HG02588 (cell line): ENCODE measurements around the gene IFT81.
"Not testable (repeated sequence)": the region's sequence is repeated elsewhere in the genome, so short reads cannot be mapped to it uniquely, and the experiment has no call there.

Experiments used
- ATAC-seq: cut with Tn5 transposase; IDR thresholded peaks from one replicate; pipeline ENCODE4 v1.9.1; 2021; ENCODE audit warnings: mild to moderate bottlenecking, moderate library complexity; ENCODE audit not compliant: unreplicated experiment

IFT81 gene

DNA sequence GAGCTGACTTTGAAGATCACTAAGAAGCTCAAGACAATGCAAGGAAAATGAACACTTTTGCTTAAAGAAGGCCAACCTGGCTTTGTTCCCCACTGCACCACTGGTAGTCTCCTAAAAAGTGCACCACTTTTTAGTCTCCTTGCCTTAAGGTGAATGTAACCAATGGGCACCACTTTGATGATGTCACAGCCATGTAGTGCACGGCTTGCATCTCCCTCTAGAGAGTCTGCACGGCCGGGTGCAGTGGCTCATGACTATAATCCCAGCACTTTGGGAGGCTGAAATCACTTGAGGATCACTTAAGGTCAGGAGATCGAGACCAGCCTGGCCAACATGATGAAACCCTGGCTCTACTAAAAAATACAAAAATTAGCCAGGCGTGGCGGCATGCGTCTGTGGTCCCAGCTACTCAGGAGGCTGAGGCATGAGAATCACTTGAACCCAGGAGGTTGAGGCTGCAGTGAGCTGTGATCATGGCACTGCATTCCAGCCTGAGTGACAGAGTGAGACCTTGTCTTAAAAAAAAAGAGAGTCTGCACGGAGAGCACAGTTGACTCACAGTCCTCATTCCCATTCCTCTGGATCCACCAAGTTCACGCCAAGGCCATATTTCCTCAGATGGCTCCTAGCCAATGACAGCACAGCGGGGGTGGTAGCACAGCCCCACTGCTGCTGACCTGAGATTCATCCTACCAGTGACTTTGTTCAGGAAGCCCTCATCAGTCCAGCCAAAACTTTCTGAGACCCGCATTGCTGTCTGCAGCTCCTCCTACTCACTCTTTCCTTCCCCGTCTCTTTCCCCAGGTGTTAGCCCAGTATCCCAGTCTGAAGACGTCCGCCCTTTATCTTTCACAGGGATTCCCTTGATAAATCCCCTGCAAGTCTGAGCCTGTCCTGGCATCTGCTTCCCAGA is 16.5 kb upstream of the IFT81 start:
- no peak for ATAC-seq

- no peak for ATAC-seq
These were observed 15.7 kb upstream of the IFT81 start for GRCh38 chr12:110108309-110109036.

- ATAC-seq: no peak
These were observed 14.9 kb upstream of the IFT81 start for GRCh38 chr12:110109037-110109836.

- no peak for ATAC-seq
These were observed 14.2 kb upstream of the IFT81 start for GRCh38 chr12:110109837-110110535.

DNA sequence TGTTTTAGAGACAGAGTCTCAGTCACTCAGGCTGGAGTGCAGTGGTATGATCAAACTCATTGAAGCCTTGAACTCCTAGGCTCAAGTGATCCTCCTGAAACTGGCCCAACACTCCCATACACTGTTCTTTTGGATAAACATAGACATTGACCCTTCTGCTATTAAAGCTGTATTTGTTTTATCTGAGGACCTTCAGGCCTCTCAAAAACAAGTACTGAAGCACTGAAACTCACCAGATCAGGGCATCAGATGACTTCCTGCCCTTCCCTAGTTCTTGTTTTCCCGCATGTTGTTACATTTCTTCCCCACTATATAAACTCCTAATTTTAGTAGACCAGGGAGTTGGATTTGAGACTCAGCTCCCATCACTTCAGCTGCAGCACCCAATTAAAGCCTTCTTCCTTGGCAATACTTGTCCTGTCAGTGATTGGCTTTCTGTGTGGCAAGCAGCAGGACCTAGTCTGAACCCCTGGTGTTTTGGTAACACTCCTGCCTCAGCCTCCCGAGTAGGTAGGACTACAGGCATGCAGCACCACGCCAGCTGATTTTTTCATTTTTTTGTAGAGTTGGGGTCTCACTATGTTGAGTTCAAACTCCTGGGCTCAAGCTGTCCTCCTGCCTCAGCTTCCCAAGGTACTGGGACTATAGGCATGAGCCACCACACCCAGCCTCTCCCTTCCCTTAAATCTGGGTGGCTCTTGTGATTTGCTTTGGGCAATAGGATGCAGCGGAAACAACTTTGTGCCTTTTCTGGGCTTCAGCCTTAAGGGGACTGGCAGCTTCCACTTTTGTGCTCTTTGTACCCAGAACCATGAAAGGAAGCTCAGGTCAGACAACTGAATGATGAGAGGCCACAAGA is 12.5 kb upstream of the IFT81 start:
- ATAC-seq: no peak

GRCh38 chr12:110112335-110112660 is 11.9 kb upstream of the IFT81 start:
- no peak for ATAC-seq

- ATAC-seq: no peak
These were observed 9.6 kb upstream of the IFT81 start for GRCh38 chr12:110114528-110114937.

- ATAC-seq: no peak
These were observed 8.5 kb upstream of the IFT81 start for GRCh38 chr12:110115675-110116074.

DNA sequence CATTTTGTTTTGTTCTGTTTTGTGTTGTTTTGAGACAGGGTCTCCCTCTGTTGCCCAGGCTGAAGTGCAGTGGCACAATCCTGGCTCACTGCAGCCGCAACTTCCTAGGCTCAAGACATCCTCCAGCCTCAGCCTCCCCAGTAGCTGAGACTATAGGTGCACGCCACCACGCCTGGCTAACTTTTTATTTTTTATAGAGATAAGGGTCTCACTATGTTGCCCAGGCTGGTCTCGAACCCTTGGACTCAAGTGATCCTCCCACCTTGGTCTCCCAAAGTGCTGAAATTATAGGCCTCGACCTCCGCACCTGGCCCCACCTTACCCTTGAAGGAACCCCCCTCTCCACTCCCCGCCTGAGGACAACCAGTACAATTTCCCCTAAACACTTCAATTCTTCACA is 7.5 kb upstream of the IFT81 start:
- no peak for ATAC-seq

DNA sequence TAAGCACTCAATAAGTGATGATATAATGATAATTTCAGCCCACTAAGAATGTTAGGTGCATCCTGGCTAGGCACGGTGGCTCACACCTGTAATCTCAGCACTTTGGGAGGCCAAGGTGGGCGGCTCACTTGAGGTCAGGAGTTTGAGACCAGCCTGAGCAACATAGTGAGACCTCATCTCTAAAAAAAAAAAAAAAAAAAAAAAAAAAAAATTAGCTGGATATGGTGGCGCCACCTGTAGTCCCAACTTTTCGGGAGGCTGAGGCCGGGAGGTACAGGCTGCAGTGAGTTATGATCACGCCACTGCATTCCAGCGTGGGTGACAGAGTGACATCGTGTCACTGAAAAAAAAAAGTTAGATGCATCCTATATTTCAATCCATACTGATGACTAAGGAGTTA is 6.9 kb upstream of the IFT81 start:
- ATAC-seq: not testable (repeated sequence)

DNA sequence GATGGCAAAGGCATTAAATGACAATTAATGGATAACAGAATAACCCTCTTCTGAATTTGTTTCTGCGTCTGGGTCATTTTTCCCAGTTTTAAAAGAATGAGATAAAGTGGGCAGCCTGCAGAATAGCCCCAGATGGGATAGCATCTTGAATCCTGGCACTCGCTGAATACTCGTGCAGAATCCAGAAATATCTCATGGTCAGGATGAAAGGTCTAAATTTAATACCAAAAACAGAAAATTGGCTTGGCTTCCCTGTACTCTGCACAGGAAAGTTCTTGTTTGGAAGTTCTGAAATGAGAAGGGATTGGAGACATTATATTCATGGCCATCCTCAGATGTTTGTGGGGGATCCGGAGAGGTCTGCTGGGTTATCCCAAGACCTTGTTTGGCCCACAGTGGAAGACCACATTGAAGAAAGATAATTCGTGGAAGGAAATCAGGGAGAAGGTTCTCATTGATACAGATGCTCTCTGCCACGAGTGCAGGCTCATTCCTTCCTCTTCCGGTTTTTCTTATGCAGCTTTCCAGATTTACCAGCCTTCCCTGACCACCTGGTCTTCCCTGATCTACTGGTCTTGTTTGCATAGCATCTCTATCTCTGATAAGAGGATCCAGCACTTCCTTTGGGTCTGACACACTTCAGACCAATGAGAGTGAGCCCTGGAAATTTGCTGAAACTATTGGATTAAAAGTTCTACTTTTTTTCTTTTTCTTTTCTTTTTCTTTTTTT is 6.0 kb upstream of the IFT81 start:
- no peak for ATAC-seq

DNA sequence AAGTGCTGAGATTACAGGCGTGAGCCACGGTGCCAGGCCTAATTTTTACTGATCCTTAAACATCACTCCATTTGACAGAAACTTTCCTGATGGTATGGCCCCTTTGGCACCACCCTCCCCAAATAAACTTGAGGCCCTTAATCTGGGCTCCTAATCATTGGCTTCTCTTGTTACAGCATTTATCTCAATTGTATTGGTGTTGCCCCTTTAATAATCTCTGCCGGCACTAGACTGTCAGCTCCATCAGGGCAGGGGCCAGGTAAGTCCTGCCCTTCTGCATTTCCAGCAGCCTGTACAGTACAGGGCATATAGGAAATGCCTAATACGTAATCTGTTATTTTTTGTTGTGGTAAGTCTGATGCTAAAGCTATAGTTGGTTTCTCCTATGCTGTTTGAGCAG is 1.2 kb upstream of the IFT81 start:
- ATAC-seq: no peak

GRCh38 chr12:110123919-110124268 is 263 bp upstream of the IFT81 start:
- no peak for ATAC-seq

DNA sequence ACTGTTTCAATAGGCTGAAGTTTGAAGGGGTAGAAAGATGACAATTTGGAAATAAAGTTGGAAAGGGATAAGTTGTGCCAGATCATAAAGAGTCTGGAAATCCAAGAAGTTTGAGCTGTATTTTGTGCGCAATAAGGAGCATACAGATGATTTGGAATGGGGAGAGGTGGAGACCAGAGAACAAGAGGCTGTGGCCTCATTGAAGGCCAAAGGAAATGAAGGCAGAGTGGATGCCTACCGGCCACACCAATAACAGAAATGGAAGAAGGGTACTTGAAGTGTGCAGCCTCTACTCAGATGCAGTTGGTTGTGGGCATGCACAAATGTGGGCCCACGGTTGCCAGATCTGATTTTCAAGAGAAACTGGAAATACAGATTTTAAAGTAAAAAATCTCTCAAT is 2.4 kb downstream of the IFT81 start:
- no peak for ATAC-seq

GRCh38 chr12:110134691-110135411 is 10.7 kb downstream of the IFT81 start:
- ATAC-seq: no peak

DNA sequence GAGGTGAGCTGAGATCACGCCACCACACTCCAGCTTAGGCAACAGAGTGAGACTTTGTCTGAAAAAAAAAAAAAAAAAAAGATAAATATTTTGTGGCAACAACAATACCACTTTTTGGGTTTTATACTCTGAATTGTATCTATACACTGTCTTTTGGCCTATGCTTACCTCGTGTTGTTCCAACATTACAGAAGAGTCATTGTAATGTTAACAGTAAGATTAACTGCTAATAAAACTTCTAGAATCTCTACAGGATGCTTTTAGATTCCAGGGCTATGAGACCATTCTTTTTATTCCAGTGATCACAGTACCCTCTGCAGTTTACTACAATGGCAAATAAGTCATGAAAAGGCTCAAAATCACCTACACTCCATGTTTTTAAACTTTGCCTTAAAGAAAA is 11.6 kb downstream of the IFT81 start:
- no peak for ATAC-seq

DNA sequence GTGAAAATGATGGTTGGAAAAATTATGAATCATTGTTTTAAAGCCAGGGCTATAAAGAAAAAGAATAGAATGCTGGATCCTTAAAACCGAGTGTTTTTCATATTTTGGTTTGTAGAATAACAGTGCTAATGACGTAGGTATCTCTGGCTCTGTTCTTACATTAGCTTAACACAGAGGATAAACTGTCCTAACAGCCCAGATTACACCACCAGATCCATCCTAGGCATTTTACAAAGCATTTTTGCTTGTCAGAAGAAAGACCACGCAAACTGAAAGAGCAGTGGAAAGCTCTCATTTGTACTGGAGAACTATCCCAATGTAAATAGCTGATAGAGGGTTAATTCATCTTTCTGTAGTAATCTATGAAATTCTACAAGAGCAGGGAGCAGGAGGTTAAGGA is 13.6 kb downstream of the IFT81 start:
- no peak for ATAC-seq

GRCh38 chr12:110141389-110141788 is 17.2 kb downstream of the IFT81 start:
- no peak for ATAC-seq

GRCh38 chr12:110146986-110147385 is 22.8 kb downstream of the IFT81 start:
- no peak for ATAC-seq
